ENCODE measurements around the gene DECR2. TPM values are rescaled to one million over a fixed set of nuclear protein-coding genes. Genes with fewer than 3 reads are reported as not detected.

DECR2 gene
- total and polyA plus RNA-seq, 2 of the 4 experiments (the other 2 are of a cell fraction), result 3.9 to 26.7 TPM

GRCh38 chr16:459761-460160 lies 58.1 kb downstream of the DECR2 start:
- H2AK5ac ChIP-seq (ENCODE audit: low read depth, low read length), result no peak overlapping the region
- no peak overlapping the region for H3K4ac ChIP-seq (ENCODE audit: low read depth, low read length)
- ChIA-PET POLR2A (ENCODE audit: unreplicated experiment) (no interaction called here), CTCF (no interaction called here)
- no peak overlapping the region for H3K56ac ChIP-seq (ENCODE audit: extremely low read depth, insufficient read depth, low read length)
- no peak overlapping the region for H2BK20ac ChIP-seq (ENCODE audit: low read depth, low read length)
- H2AFZ ChIP-seq (replicated peaks; ENCODE audit: low read length, poor library complexity), result no peak overlapping the region
- in situ Hi-C loops (cut with MboI; ENCODE audit: low sequenced_read_pairs) (no loop called here), intact Hi-C loops (cut with micrococcal nuclease) (no loop called here), dilution Hi-C loops (cut with HindIII; ENCODE audit: low sequenced_read_pairs, unreplicated experiment) (no loop called here)
- no peak overlapping the region for H2AK9ac ChIP-seq (replicated peaks; ENCODE audit: low read depth, low read length, poor library complexity)
- H3K27ac ChIP-seq (ENCODE audit: insufficient read depth, low read length), result no peak overlapping the region
- no peak overlapping the region for H4K5ac ChIP-seq (ENCODE audit: low read depth, low read length)
- no CpG with 5 or more reads among the region's 7 CpGs for WGBS, 2 experiments (ENCODE audit: extremely low coverage in 2 of 2, insufficient read length in 1 of 2)
- H3K27me3 ChIP-seq (ENCODE audit: control insufficient read depth, insufficient read depth, low read length), result no peaks in the 10 kb centered on the region
- peaks cover 18 to 56% of the 10 kb centered on the region in 2 experiments for H3K79me1 ChIP-seq (ENCODE audit: low read depth in 1 of 2, low read length in 2 of 2)
- ATAC-seq (ENCODE audit: low read depth), result no peak
- H3K9me1 ChIP-seq (ENCODE audit: insufficient read depth, low read length), result peaks cover 8% of the 10 kb centered on the region; the same call in 1 of the 2 replicates
- H3K4me1 ChIP-seq (ENCODE audit: control insufficient read depth, insufficient read depth, low read length), result peaks cover 9% of the 10 kb centered on the region
- no peak overlapping the region for H2BK15ac ChIP-seq (ENCODE audit: low read depth, low read length)
- no peak overlapping the region for H4K91ac ChIP-seq (ENCODE audit: insufficient read depth, low read depth, low read length)
- DNase-seq, result no peak
- no peak overlapping the region for H3K4me2 ChIP-seq (ENCODE audit: low read depth, low read length)
- H3K14ac ChIP-seq (replicated peaks; ENCODE audit: low read depth, low read length), result no peak overlapping the region
- H3K9ac ChIP-seq (ENCODE audit: low read depth, low read length), result no peak overlapping the region
- H3K36me3 ChIP-seq (ENCODE audit: control insufficient read depth, insufficient read depth, low read length), result peaks cover 17% of the 10 kb centered on the region
- H3K4me3 ChIP-seq (ENCODE audit: insufficient read depth, low read depth, low read length), result no peak overlapping the region
- BruUV-seq (replicated peaks), result no TSS peak
- no peak for TF ChIP-seq CHD1 (IDR thresholded peaks at IDR 0.05; ENCODE audit: low read depth, low read length)
- TF ChIP-seq MAFK (IDR thresholded peaks at IDR 0.05; ENCODE audit: low read depth, low read length), result no peak
- no peak for TF ChIP-seq RAD21 (IDR thresholded peaks at IDR 0.05; ENCODE audit: low read length)
- TF ChIP-seq NFE2L2 (IDR thresholded peaks at IDR 0.05; ENCODE audit: low read depth, low read length), result no peak
- TF ChIP-seq FOS (IDR thresholded peaks at IDR 0.05; ENCODE audit: low read depth, low read length), result no peak
- no peak for TF ChIP-seq RCOR1 (IDR thresholded peaks at IDR 0.05; ENCODE audit: insufficient replicate concordance, low read length)
- TF ChIP-seq CEBPB (IDR thresholded peaks at IDR 0.05; ENCODE audit: low read depth, low read length), result no peak
- TF ChIP-seq MXI1 (IDR thresholded peaks at IDR 0.05; ENCODE audit: borderline replicate concordance, low read depth, low read length), result no peak
- no peak for TF ChIP-seq SMC3 (IDR thresholded peaks at IDR 0.05; ENCODE audit: low read depth, low read length)
- H3K9me3 ChIP-seq (ENCODE audit: control insufficient read depth, insufficient read depth, low read length), result no peaks in the 10 kb centered on the region
- H4K8ac ChIP-seq (ENCODE audit: low read depth in 2 of 2, low read length in 2 of 2), result no peak overlapping the region
- no peak overlapping the region for H2BK5ac ChIP-seq (ENCODE audit: low read depth, low read length, poor library complexity, severe bottlenecking)
- H4K20me1 ChIP-seq (ENCODE audit: insufficient read depth, low read length), result peaks cover 26% of the 10 kb centered on the region
- no peak overlapping the region for H2BK120ac ChIP-seq (ENCODE audit: low read depth, low read length)
- no peak overlapping the region for H3K23ac ChIP-seq (ENCODE audit: low read depth, low read length)
- H3K18ac ChIP-seq (ENCODE audit: low read depth, low read length), result no peak overlapping the region

All from IMR-90 (cell line).